H9 (cell line): ENCODE measurements around the gene IGF2BP3. TPM values are rescaled to one million over a fixed set of nuclear protein-coding genes. Genes with fewer than 3 reads are reported as not detected.

Source experiments
- DNase-seq: peaks from one replicate; pipeline ENCODE4 v3.0.0-alpha.2; 2017
- H2AFZ ChIP-seq: one replicate; pipeline ENCODE4 v1.6.1; 2013; ENCODE audit warnings: mild to moderate bottlenecking, low read length, control low read depth, moderate library complexity
- H2AK5ac ChIP-seq: 2 replicates; pipeline ENCODE4 v1.6.1; 2013; ENCODE audit warnings: low read length, control low read depth, mixed read lengths; ENCODE audit not compliant: insufficient read length
- H2BK120ac ChIP-seq: one replicate; pipeline ENCODE4 v1.6.1; 2013; ENCODE audit warnings: low read depth, mild to moderate bottlenecking, low read length, control low read depth, inconsistent platforms; ENCODE audit not compliant: poor library complexity, severe bottlenecking
- H2BK12ac ChIP-seq: 2 replicates; pipeline ENCODE4 v1.6.1; 2013; ENCODE audit warnings: low read length, control low read depth, mixed read lengths, low read depth; ENCODE audit not compliant: insufficient read length
- H2BK15ac ChIP-seq: 2 replicates; pipeline ENCODE4 v1.6.1; 2013; ENCODE audit warnings: low read depth, low read length, control low read depth
- H2BK20ac ChIP-seq: one replicate; pipeline ENCODE4 v1.6.1; 2013; ENCODE audit warnings: low read depth, mild to moderate bottlenecking, low read length, control low read depth, inconsistent platforms; ENCODE audit not compliant: poor library complexity, severe bottlenecking
- H2BK5ac ChIP-seq: 2 replicates; pipeline ENCODE4 v1.6.1; 2013; ENCODE audit warnings: low read length, control low read depth, mixed read lengths; ENCODE audit not compliant: insufficient read length
- H3K14ac ChIP-seq: 2 replicates; pipeline ENCODE4 v1.6.1; 2013; ENCODE audit warnings: low read length, control low read depth; ENCODE audit not compliant: insufficient read depth
- H3K18ac ChIP-seq: 2 replicates; pipeline ENCODE4 v1.6.1; 2013; ENCODE audit warnings: low read depth, mild to moderate bottlenecking, mixed read lengths, low read length, control low read depth; ENCODE audit not compliant: insufficient read length
- H3K23ac ChIP-seq: 2 replicates; pipeline ENCODE4 v1.6.1; 2013; ENCODE audit warnings: low read length, control low read depth, mixed read lengths, low read depth; ENCODE audit not compliant: insufficient read length
- H3K23me2 ChIP-seq: 2 replicates; pipeline ENCODE4 v1.6.1; 2013; ENCODE audit warnings: low read depth, mild to moderate bottlenecking, mixed read lengths, low read length, control low read depth; ENCODE audit not compliant: insufficient read length, poor library complexity, severe bottlenecking
- H3K27ac ChIP-seq: 2 replicates; pipeline ENCODE4 v1.5.1; 2013; ENCODE audit warnings: low read length, control low read depth, mixed read lengths, low read depth; ENCODE audit not compliant: insufficient read length
- H3K27me3 ChIP-seq: 2 replicates; pipeline ENCODE4 v1.6.1; 2013; ENCODE audit warnings: low read length, control low read depth, inconsistent platforms; ENCODE audit not compliant: insufficient read depth
- H3K4ac ChIP-seq: 2 replicates; pipeline ENCODE4 v1.6.1; 2013; ENCODE audit warnings: low read depth, mild to moderate bottlenecking, control low read depth, inconsistent platforms, low read length, moderate library complexity
- H3K4me1 ChIP-seq: 2 replicates; pipeline ENCODE4 v1.6.1; 2013; ENCODE audit warnings: low read length, control low read depth, inconsistent platforms; ENCODE audit not compliant: insufficient read depth
- H3K4me2 ChIP-seq: 2 replicates; pipeline ENCODE4 v1.6.1; 2013; ENCODE audit warnings: low read length, control low read depth, mixed read lengths; ENCODE audit not compliant: insufficient read length, insufficient read depth
- H3K56ac ChIP-seq: 2 replicates; pipeline ENCODE4 v1.6.1; 2013; ENCODE audit warnings: low read depth, mild to moderate bottlenecking, mixed read lengths, low read length, control low read depth; ENCODE audit not compliant: insufficient read length
- H3K79me1 ChIP-seq: 2 replicates; pipeline ENCODE4 v1.6.1; 2013; ENCODE audit warnings: low read depth, mild to moderate bottlenecking, moderate library complexity, low read length, control low read depth, inconsistent platforms; ENCODE audit not compliant: insufficient read depth, poor library complexity, severe bottlenecking
- H3K79me2 ChIP-seq: 2 replicates; pipeline ENCODE4 v1.6.1; 2013; ENCODE audit warnings: low read length, control low read depth, inconsistent platforms; ENCODE audit not compliant: insufficient read depth
- H3K9ac ChIP-seq: 2 replicates; pipeline ENCODE4 v1.6.1; 2013; ENCODE audit warnings: low read length, control low read depth, mixed read lengths; ENCODE audit not compliant: insufficient read length; ENCODE audit errors: extremely low read depth
- H3K9me3 ChIP-seq: one replicate; pipeline ENCODE4 v1.6.1; 2013; ENCODE audit warnings: low read depth, low read length, inconsistent platforms; ENCODE audit not compliant: control insufficient read depth
- H3T11ph ChIP-seq: one replicate; pipeline ENCODE4 v1.6.1; 2013; ENCODE audit warnings: mild to moderate bottlenecking, low read length, control low read depth, inconsistent platforms
- H4K20me1 ChIP-seq: one replicate; pipeline ENCODE4 v1.6.1; 2013; ENCODE audit not compliant: control insufficient read depth, insufficient read length, insufficient read depth
- H4K5ac ChIP-seq: 2 replicates; pipeline ENCODE4 v1.6.1; 2013; ENCODE audit warnings: low read depth, mild to moderate bottlenecking, mixed read lengths, low read length, control low read depth; ENCODE audit not compliant: insufficient read length
- H4K8ac ChIP-seq: replicated peaks from 2 replicates; pipeline ENCODE4 v1.6.1; 2013; ENCODE audit warnings: low read length, control low read depth, mixed read lengths, low read depth; ENCODE audit not compliant: insufficient read length
- H4K91ac ChIP-seq: 2 replicates; pipeline ENCODE4 v1.6.1; 2013; ENCODE audit warnings: low read depth, mild to moderate bottlenecking, moderate library complexity, mixed read lengths, low read length, control low read depth; ENCODE audit not compliant: insufficient read length
- H3K27ac Mint-ChIP-seq, 3 experiments: 2 replicates in 2 of 3; 3 replicates in 1 of 3; pipeline ENCODE4 v1.8.0; 2020 to 2021; ENCODE audit warnings: mixed read lengths in 3 of 3, mild to moderate bottlenecking in 1 of 3, moderate library complexity in 1 of 3
- H3K27me3 Mint-ChIP-seq: 2 replicates; pipeline ENCODE4 v1.8.0; 2021; ENCODE audit warnings: low read depth, mild to moderate bottlenecking, moderate library complexity, mixed read lengths
- H3K36me3 Mint-ChIP-seq, 3 experiments: 2 replicates in 2 of 3; 3 replicates in 1 of 3; pipeline ENCODE4 v1.8.0; 2020 to 2021; ENCODE audit warnings: low read depth in 3 of 3, mixed read lengths in 3 of 3; ENCODE audit not compliant: insufficient read depth in 1 of 3
- H3K4me1 Mint-ChIP-seq, 2 experiments: 2 replicates each; pipeline ENCODE4 v1.8.0; 2020; ENCODE audit warnings: mixed read lengths in 2 of 2
- H3K4me3 Mint-ChIP-seq, 2 experiments: 2 replicates in 1 of 2; 3 replicates in 1 of 2; pipeline ENCODE4 v1.8.0; 2020 to 2021; ENCODE audit warnings: mild to moderate bottlenecking in 2 of 2, mixed read lengths in 2 of 2, moderate library complexity in 1 of 2
- H3K9me3 Mint-ChIP-seq, 2 experiments: 2 replicates in 1 of 2; 3 replicates in 1 of 2; pipeline ENCODE4 v1.8.0; 2020; ENCODE audit warnings: mild to moderate bottlenecking in 2 of 2, mixed read lengths in 2 of 2, moderate library complexity in 1 of 2
- WGBS: extraction: QIAGEN DNeasy Blood & Tissue Kit; methylation state at CpG from one replicate; pipeline ENCODE4 v1.1.7; 2013; ENCODE audit warnings: missing lambda C conversion rate, low lambda C conversion rate, mixed read lengths; ENCODE audit not compliant: insufficient read length; ENCODE audit errors: extremely low coverage; 5-methylcytosine and 5-hydroxymethylcytosine counted together
- total RNA-seq: library from RNA; stranded (reverse); gene quantifications from 2 replicates; pipeline ENCODE4 v1.2.1, GENCODE V29; 2021
- TF ChIP-seq, protein P1 (sequence below): fragments of 200-600 bp; sonication (generic); conservative IDR thresholded peaks from 3 replicates; pipeline ENCODE4 v1.8.0; 2021; ENCODE audit warnings: antibody characterized with exemption, mild to moderate bottlenecking

The IGF2BP3 gene
- total RNA-seq, 1 experiment from 2014 or later: 197 TPM

DNA sequence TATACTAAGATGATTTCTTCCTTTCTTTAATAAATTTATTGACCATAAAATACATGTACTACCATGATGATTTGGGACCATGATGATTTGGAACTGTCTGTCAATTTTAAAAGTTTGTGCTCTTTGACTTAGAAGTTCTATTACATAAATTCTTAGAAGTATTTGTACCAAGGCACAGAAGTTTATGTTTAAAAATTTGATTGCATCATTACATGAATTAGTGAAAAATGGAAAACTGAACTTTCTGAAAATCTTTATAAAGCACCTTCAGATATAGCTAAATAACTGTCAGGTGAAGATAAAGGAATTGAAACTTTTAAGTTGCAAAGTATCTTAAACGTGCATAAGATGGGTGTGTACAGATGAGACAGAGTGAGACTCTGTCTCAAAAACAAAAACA, 139.2 kb downstream of the IGF2BP3 start:
- Histone ChIP-seq H4K5ac (no peak overlapping the region), H2BK120ac (no peak overlapping the region), H3K23me2 (no peaks in the 10 kb centered on the region), H2BK15ac (no peak overlapping the region), H3K79me1 (no peaks in the 10 kb centered on the region), H3K9ac (no peak overlapping the region), H3K4me1 (no peaks in the 10 kb centered on the region), H2AFZ (no peak overlapping the region), H3K56ac (no peak overlapping the region), H2BK5ac (no peak overlapping the region), H3K27ac (no peak overlapping the region), H3K4me2 (no peak overlapping the region), H4K91ac (no peak overlapping the region), H2BK20ac (no peak overlapping the region), H3K79me2 (no peaks in the 10 kb centered on the region), H3K27me3 (no peaks in the 10 kb centered on the region), H3K9me3 (no peaks in the 10 kb centered on the region), H3K4ac (no peak overlapping the region), H3K14ac (no peak overlapping the region), H3K23ac (no peak overlapping the region), H2BK12ac (no peak overlapping the region), H4K20me1 (no peaks in the 10 kb centered on the region), H3K18ac (no peak overlapping the region), H3T11ph (no peak overlapping the region), H2AK5ac (no peak overlapping the region), H4K8ac (no peak overlapping the region)
- DNase-seq: no peak
- TF ChIP-seq, protein P1, sequence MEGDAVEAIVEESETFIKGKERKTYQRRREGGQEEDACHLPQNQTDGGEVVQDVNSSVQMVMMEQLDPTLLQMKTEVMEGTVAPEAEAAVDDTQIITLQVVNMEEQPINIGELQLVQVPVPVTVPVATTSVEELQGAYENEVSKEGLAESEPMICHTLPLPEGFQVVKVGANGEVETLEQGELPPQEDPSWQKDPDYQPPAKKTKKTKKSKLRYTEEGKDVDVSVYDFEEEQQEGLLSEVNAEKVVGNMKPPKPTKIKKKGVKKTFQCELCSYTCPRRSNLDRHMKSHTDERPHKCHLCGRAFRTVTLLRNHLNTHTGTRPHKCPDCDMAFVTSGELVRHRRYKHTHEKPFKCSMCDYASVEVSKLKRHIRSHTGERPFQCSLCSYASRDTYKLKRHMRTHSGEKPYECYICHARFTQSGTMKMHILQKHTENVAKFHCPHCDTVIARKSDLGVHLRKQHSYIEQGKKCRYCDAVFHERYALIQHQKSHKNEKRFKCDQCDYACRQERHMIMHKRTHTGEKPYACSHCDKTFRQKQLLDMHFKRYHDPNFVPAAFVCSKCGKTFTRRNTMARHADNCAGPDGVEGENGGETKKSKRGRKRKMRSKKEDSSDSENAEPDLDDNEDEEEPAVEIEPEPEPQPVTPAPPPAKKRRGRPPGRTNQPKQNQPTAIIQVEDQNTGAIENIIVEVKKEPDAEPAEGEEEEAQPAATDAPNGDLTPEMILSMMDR: no peak
- H3K27ac Mint-ChIP-seq: no peak overlapping the region
- peaks cover 66 to 88% (median 86%) of the 10 kb centered on the region in 3 experiments for H3K36me3 Mint-ChIP-seq
- peaks cover 0 to 3% of the 10 kb centered on the region in 2 experiments; a peak in 1 of 4 replicates for H3K4me1 Mint-ChIP-seq
- no CpG with 5 or more reads among the region's 1 CpG for WGBS
- no peak overlapping the region for H3K4me3 Mint-ChIP-seq
- H3K27me3 Mint-ChIP-seq: no peaks in the 10 kb centered on the region
- peaks cover 1 to 5% of the 10 kb centered on the region in 2 experiments; a peak in 3 of 5 replicates for H3K9me3 Mint-ChIP-seq
